BE2C (cell line): Measurements from ENCODE around the gene TMEM242.

Experiments used
- DNase-seq: peaks from one replicate; pipeline ENCODE4 v3.0.0-alpha.2; 2020
- H3K27me3 ChIP-seq: fragments of 250-450 bp; sonication (Bioruptor Pico); 2 replicates; pipeline ENCODE4 v1.5.1; 2020; ENCODE audit warnings: mild to moderate bottlenecking
- H3K36me3 ChIP-seq: fragments of 250-450 bp; sonication (Bioruptor Pico); 2 replicates; pipeline ENCODE4 v1.5.1; 2020; ENCODE audit warnings: mild to moderate bottlenecking
- H3K4me1 ChIP-seq: fragments of 250-450 bp; sonication (Bioruptor Pico); 2 replicates; pipeline ENCODE4 v1.5.1; 2020
- H3K4me3 ChIP-seq: 2 replicates; pipeline ENCODE4 v1.5.1; 2011; ENCODE audit warnings: low read depth, low read length
- H3K9me3 ChIP-seq: fragments of 250-450 bp; sonication (Bioruptor Pico); 2 replicates; pipeline ENCODE4 v1.5.1; 2020
- CTCF ChIP-seq: IDR thresholded peaks from 2 replicates; pipeline ENCODE4 v1.5.1; 2012; ENCODE audit warnings: mild to moderate bottlenecking, low read depth, low read length

The TMEM242 gene

DNA sequence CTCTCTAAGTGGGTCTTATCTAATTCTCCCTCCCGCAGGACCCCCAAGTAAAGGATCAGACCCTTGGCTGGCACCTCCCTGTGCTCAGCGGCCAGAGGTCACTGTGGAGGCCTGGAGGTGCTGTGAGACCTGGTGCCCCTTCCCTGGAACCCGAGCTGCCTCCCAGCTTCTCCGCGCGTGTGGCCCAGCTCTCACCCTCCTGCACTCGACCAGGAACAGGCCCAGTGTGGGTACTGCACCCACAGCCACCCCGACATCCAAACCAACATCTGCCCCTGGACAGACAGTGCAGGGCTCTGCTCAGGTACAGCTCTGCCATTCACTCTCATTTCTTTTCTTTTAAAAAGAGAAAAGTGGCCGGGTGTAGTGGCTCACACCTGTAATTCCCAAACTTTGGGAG, 42.4 kb downstream of the TMEM242 start:
- H3K27me3 ChIP-seq = no peaks in the 10 kb centered on the region
- no peaks in the 10 kb centered on the region for H3K36me3 ChIP-seq
- no peak for TF ChIP-seq CTCF
- no peak overlapping the region for H3K4me3 ChIP-seq
- no peaks in the 10 kb centered on the region for H3K9me3 ChIP-seq
- DNase-seq = no peak
- no peaks in the 10 kb centered on the region for H3K4me1 ChIP-seq

GRCh38 chr6:157280157-157280556, 43.2 kb downstream of the TMEM242 start:
- Histone ChIP-seq H3K4me3 (no peak overlapping the region), H3K27me3 (no peaks in the 10 kb centered on the region), H3K4me1 (no peaks in the 10 kb centered on the region), H3K36me3 (no peaks in the 10 kb centered on the region), H3K9me3 (no peaks in the 10 kb centered on the region)
- TF ChIP-seq CTCF = no peak
- no peak for DNase-seq

GRCh38 chr6:157278171-157278570, 45.1 kb downstream of the TMEM242 start:
- H3K27me3 ChIP-seq = no peaks in the 10 kb centered on the region
- H3K36me3 ChIP-seq = no peaks in the 10 kb centered on the region
- no peaks in the 10 kb centered on the region for H3K9me3 ChIP-seq
- no peak for DNase-seq
- no peak overlapping the region for H3K4me3 ChIP-seq
- TF ChIP-seq CTCF = no peak
- peaks cover under 1% of the 10 kb centered on the region; the same call in 1 of the 2 replicates for H3K4me1 ChIP-seq

DNA sequence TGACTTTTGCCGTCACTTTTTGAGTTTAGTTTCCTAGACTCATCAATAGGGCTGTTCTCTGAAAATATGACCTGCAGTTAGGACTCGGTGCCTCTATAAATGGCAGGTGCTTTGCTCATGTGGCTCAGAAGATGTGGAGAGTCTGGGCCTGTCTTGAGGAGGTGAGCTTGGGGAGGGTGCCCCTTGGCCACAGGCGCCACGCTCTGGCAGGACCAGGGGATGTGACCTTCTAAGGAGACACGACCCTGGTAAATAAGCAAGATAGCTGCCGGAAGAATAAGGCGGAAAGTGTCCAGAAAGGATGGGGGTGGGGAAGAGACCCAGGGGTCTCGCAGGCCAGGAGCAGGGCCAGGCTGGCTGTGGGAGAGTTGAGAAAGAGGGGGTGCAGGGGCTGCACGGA, 46.6 kb downstream of the TMEM242 start:
- H3K9me3 ChIP-seq = no peaks in the 10 kb centered on the region
- no peak for TF ChIP-seq CTCF
- no peak overlapping the region for H3K4me3 ChIP-seq
- H3K4me1 ChIP-seq = peaks cover 4% of the 10 kb centered on the region; the same call in 1 of the 2 replicates
- no peaks in the 10 kb centered on the region for H3K27me3 ChIP-seq
- DNase-seq = no peak
- H3K36me3 ChIP-seq = no peaks in the 10 kb centered on the region

DNA sequence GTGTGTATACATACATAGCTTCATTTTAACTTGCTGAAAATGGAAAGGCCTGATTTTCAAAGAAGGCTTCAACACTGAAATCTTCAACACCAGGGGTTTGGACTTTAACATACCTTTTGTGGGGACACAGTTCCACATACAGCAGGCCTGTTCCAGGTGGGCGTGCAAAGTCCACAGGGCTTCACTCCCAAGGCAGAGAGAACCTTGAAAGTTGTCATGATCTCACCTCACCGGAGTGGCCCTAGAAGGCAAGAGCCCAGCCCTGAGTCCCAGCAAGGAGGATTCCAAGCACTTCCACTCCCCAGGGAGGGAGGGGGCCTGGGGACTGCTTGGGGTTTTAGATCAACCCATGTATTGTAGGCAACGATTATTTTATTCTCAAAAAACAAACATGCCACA, 47.2 kb downstream of the TMEM242 start:
- peaks cover 4% of the 10 kb centered on the region; the same call in 1 of the 2 replicates for H3K4me1 ChIP-seq
- H3K27me3 ChIP-seq = no peaks in the 10 kb centered on the region
- H3K9me3 ChIP-seq = no peaks in the 10 kb centered on the region
- H3K4me3 ChIP-seq = no peak overlapping the region
- no peak for DNase-seq
- H3K36me3 ChIP-seq = no peaks in the 10 kb centered on the region
- TF ChIP-seq CTCF = no peak

- DNase-seq = peak; percentile 87
- no peaks in the 10 kb centered on the region for H3K9me3 ChIP-seq
- peak overlapping the region; percentile 72 for H3K4me3 ChIP-seq
- TF ChIP-seq CTCF = peak; percentile 31; the same call in 1 of the 2 replicates
- no peaks in the 10 kb centered on the region for H3K27me3 ChIP-seq
- H3K4me1 ChIP-seq = peaks cover 4% of the 10 kb centered on the region; the same call in 1 of the 2 replicates
- no peaks in the 10 kb centered on the region for H3K36me3 ChIP-seq
Observed at GRCh38 chr6:157274471-157275226, 48.7 kb downstream of the TMEM242 start.
